Keratinocyte (primary cell): Measurements from ENCODE around the gene ZNF729.

Experiments used
- EZH2 ChIP-seq: IDR thresholded peaks from one replicate; pipeline ENCODE4 v1.6.1; 2012; ENCODE audit warnings: inconsistent platforms, mild to moderate bottlenecking, low read length, moderate library complexity
- TF ChIP-seq, protein P1 (sequence below), 3 experiments: IDR thresholded peaks in 1 of 3; conservative IDR thresholded peaks in 1 of 3; optimal IDR thresholded peaks in 1 of 3; 2 replicates in 2 of 3; 3 replicates in 1 of 3; pipeline versions ENCODE3 to v1.5.1; 2011; ENCODE audit warnings: low read length in 3 of 3, mild to moderate bottlenecking in 3 of 3, moderate library complexity in 2 of 3, control low read depth in 1 of 3, inconsistent platforms in 1 of 3; ENCODE audit not compliant: insufficient read depth in 2 of 3; ENCODE audit errors: extremely low read depth in 1 of 3

- TF ChIP-seq, protein P1, sequence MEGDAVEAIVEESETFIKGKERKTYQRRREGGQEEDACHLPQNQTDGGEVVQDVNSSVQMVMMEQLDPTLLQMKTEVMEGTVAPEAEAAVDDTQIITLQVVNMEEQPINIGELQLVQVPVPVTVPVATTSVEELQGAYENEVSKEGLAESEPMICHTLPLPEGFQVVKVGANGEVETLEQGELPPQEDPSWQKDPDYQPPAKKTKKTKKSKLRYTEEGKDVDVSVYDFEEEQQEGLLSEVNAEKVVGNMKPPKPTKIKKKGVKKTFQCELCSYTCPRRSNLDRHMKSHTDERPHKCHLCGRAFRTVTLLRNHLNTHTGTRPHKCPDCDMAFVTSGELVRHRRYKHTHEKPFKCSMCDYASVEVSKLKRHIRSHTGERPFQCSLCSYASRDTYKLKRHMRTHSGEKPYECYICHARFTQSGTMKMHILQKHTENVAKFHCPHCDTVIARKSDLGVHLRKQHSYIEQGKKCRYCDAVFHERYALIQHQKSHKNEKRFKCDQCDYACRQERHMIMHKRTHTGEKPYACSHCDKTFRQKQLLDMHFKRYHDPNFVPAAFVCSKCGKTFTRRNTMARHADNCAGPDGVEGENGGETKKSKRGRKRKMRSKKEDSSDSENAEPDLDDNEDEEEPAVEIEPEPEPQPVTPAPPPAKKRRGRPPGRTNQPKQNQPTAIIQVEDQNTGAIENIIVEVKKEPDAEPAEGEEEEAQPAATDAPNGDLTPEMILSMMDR (optimal IDR thresholded peaks at IDR 0.05 in 1 of 3, IDR thresholded peaks at IDR 0.05 in 1 of 3, conservative IDR thresholded peaks at IDR 0.05 in 1 of 3; ENCODE audit: extremely low read depth in 1 of 3, insufficient read depth in 2 of 3, low read length in 3 of 3): no peak
- no peak for TF ChIP-seq EZH2
Measured at GRCh38 chr19:22286151-22286810, at the start of gene ZNF729.
